GM12878 (cell line): ENCODE data around the gene KMT2E. TPM values are rescaled to one million over a fixed set of nuclear protein-coding genes. Genes with fewer than 3 reads are reported as not detected.

ENCODE experiments used
- IRF5 ChIP-seq: fragments of 450-650 bp; IDR thresholded peaks from 2 replicates; pipeline ENCODE4 v1.6.1; 2017; ENCODE audit warnings: borderline replicate concordance
- KDM1A ChIP-seq: fragments of 200-600 bp; sonication (generic); IDR thresholded peaks from 2 replicates; pipeline ENCODE4 v1.6.1; 2016; ENCODE audit warnings: borderline replicate concordance
- MTA2 ChIP-seq: fragments of 450-650 bp; IDR thresholded peaks from 2 replicates; pipeline ENCODE4 v1.6.1; 2016; ENCODE audit warnings: low read depth, mild to moderate bottlenecking, moderate library complexity
- NR2F1 ChIP-seq: fragments of 450-650 bp; conservative IDR thresholded peaks from 2 replicates; pipeline ENCODE4 v1.6.1; 2017; ENCODE audit warnings: mild to moderate bottlenecking
- RUNX3 ChIP-seq: IDR thresholded peaks from 2 replicates; pipeline ENCODE4 v1.6.1; 2012; ENCODE audit warnings: low read length, inconsistent platforms
- polyA plus RNA-seq, 11 experiments: library from polyadenylated mRNA; depleted of rRNA in 4 of 11; unstranded in 6 of 11; stranded (reverse) in 5 of 11; fragments of >200 nt; fragmentation: Nextera tagmentation in 4 of 11; fragmentation: Illumina TruSeq in 1 of 11; extraction: Ambion mirVana in 4 of 11; extraction: Trizol in 1 of 11; gene quantifications; 1 replicate in 1 of 11; 2 replicates in 10 of 11; pipeline versions ENCODE4 v1.2.1 to v1.2.3, GENCODE V29; 2011 to 2016; ENCODE audit warnings: inconsistent platforms in 2 of 11, missing spikeins in 2 of 11, low read depth in 1 of 11
- total RNA-seq, 4 experiments: library from RNA; depleted of rRNA in 3 of 4; stranded (reverse); fragments of >200 nt in 3 of 4; fragmentation: Illumina TruSeq in 1 of 4; extraction: Trizol in 1 of 4; gene quantifications; 2 replicates each; pipeline versions ENCODE4 v1.2.1 to v1.2.3, GENCODE V29; 2013 to 2021
- TF ChIP-seq, protein P1 (sequence below): fragments of 450-650 bp; formaldehyde crosslinking; IDR thresholded peaks from 2 replicates; pipeline ENCODE4 v1.4.0; 2020; ENCODE audit warnings: mild to moderate bottlenecking, moderate library complexity
- TF ChIP-seq, protein P2 (sequence below): IDR thresholded peaks from 2 replicates; pipeline ENCODE4 v1.6.1; 2012; ENCODE audit warnings: low read depth, low read length, improper control_type of control experiment
- TF ChIP-seq, protein P3 (sequence below): fragments of 450-650 bp; IDR thresholded peaks from 2 replicates; pipeline ENCODE4 v1.6.1; 2017; ENCODE audit warnings: mild to moderate bottlenecking, moderate library complexity
- TF ChIP-seq, protein P4 (sequence below): fragments of 450-650 bp; IDR thresholded peaks from 2 replicates; pipeline ENCODE4 v1.6.1; 2017; ENCODE audit warnings: mild to moderate bottlenecking, low read depth, inconsistent platforms; ENCODE audit not compliant: poor library complexity, severe bottlenecking
- TF ChIP-seq, protein P5 (sequence below): IDR thresholded peaks from 2 replicates; pipeline ENCODE4 v1.6.1; 2012; ENCODE audit warnings: improper control_type of control experiment, low read depth, low read length; ENCODE audit not compliant: insufficient replicate concordance

The KMT2E gene
- total and polyA plus RNA-seq, 10 of the 15 experiments (the other 5 are each of a cell fraction or from before 2014, with no cell fraction given) = 13.2 to 68.1 (median 34.1) TPM

GRCh38 chr7:105013816-105014692 lies at the start of gene KMT2E (continued):
- TF ChIP-seq, protein P1, sequence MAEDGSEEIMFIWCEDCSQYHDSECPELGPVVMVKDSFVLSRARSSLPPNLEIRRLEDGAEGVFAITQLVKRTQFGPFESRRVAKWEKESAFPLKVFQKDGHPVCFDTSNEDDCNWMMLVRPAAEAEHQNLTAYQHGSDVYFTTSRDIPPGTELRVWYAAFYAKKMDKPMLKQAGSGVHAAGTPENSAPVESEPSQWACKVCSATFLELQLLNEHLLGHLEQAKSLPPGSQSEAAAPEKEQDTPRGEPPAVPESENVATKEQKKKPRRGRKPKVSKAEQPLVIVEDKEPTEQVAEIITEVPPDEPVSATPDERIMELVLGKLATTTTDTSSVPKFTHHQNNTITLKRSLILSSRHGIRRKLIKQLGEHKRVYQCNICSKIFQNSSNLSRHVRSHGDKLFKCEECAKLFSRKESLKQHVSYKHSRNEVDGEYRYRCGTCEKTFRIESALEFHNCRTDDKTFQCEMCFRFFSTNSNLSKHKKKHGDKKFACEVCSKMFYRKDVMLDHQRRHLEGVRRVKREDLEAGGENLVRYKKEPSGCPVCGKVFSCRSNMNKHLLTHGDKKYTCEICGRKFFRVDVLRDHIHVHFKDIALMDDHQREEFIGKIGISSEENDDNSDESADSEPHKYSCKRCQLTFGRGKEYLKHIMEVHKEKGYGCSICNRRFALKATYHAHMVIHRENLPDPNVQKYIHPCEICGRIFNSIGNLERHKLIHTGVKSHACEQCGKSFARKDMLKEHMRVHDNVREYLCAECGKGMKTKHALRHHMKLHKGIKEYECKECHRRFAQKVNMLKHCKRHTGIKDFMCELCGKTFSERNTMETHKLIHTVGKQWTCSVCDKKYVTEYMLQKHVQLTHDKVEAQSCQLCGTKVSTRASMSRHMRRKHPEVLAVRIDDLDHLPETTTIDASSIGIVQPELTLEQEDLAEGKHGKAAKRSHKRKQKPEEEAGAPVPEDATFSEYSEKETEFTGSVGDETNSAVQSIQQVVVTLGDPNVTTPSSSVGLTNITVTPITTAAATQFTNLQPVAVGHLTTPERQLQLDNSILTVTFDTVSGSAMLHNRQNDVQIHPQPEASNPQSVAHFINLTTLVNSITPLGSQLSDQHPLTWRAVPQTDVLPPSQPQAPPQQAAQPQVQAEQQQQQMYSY (CRISPR knock-in tag) = peak; percentile 42; the same call in 1 of the 2 replicates
- peak; percentile 69 for TF ChIP-seq NR2F1
- TF ChIP-seq, protein P2, sequence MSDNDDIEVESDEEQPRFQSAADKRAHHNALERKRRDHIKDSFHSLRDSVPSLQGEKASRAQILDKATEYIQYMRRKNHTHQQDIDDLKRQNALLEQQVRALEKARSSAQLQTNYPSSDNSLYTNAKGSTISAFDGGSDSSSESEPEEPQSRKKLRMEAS = no peak; the same call in 1 of the 2 replicates
- TF ChIP-seq IRF5 = no peak
- TF ChIP-seq, protein P3, sequence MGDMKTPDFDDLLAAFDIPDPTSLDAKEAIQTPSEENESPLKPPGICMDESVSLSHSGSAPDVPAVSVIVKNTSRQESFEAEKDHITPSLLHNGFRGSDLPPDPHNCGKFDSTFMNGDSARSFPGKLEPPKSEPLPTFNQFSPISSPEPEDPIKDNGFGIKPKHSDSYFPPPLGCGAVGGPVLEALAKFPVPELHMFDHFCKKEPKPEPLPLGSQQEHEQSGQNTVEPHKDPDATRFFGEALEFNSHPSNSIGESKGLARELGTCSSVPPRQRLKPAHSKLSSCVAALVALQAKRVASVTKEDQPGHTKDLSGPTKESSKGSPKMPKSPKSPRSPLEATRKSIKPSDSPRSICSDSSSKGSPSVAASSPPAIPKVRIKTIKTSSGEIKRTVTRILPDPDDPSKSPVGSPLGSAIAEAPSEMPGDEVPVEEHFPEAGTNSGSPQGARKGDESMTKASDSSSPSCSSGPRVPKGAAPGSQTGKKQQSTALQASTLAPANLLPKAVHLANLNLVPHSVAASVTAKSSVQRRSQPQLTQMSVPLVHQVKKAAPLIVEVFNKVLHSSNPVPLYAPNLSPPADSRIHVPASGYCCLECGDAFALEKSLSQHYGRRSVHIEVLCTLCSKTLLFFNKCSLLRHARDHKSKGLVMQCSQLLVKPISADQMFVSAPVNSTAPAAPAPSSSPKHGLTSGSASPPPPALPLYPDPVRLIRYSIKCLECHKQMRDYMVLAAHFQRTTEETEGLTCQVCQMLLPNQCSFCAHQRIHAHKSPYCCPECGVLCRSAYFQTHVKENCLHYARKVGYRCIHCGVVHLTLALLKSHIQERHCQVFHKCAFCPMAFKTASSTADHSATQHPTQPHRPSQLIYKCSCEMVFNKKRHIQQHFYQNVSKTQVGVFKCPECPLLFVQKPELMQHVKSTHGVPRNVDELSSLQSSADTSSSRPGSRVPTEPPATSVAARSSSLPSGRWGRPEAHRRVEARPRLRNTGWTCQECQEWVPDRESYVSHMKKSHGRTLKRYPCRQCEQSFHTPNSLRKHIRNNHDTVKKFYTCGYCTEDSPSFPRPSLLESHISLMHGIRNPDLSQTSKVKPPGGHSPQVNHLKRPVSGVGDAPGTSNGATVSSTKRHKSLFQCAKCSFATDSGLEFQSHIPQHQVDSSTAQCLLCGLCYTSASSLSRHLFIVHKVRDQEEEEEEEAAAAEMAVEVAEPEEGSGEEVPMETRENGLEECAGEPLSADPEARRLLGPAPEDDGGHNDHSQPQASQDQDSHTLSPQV = peak; percentile 89
- TF ChIP-seq, protein P4, sequence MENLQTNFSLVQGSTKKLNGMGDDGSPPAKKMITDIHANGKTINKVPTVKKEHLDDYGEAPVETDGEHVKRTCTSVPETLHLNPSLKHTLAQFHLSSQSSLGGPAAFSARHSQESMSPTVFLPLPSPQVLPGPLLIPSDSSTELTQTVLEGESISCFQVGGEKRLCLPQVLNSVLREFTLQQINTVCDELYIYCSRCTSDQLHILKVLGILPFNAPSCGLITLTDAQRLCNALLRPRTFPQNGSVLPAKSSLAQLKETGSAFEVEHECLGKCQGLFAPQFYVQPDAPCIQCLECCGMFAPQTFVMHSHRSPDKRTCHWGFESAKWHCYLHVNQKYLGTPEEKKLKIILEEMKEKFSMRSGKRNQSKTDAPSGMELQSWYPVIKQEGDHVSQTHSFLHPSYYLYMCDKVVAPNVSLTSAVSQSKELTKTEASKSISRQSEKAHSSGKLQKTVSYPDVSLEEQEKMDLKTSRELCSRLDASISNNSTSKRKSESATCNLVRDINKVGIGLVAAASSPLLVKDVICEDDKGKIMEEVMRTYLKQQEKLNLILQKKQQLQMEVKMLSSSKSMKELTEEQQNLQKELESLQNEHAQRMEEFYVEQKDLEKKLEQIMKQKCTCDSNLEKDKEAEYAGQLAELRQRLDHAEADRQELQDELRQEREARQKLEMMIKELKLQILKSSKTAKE = peak; percentile 20
- TF ChIP-seq RUNX3 = no peak
- TF ChIP-seq, protein P5, sequence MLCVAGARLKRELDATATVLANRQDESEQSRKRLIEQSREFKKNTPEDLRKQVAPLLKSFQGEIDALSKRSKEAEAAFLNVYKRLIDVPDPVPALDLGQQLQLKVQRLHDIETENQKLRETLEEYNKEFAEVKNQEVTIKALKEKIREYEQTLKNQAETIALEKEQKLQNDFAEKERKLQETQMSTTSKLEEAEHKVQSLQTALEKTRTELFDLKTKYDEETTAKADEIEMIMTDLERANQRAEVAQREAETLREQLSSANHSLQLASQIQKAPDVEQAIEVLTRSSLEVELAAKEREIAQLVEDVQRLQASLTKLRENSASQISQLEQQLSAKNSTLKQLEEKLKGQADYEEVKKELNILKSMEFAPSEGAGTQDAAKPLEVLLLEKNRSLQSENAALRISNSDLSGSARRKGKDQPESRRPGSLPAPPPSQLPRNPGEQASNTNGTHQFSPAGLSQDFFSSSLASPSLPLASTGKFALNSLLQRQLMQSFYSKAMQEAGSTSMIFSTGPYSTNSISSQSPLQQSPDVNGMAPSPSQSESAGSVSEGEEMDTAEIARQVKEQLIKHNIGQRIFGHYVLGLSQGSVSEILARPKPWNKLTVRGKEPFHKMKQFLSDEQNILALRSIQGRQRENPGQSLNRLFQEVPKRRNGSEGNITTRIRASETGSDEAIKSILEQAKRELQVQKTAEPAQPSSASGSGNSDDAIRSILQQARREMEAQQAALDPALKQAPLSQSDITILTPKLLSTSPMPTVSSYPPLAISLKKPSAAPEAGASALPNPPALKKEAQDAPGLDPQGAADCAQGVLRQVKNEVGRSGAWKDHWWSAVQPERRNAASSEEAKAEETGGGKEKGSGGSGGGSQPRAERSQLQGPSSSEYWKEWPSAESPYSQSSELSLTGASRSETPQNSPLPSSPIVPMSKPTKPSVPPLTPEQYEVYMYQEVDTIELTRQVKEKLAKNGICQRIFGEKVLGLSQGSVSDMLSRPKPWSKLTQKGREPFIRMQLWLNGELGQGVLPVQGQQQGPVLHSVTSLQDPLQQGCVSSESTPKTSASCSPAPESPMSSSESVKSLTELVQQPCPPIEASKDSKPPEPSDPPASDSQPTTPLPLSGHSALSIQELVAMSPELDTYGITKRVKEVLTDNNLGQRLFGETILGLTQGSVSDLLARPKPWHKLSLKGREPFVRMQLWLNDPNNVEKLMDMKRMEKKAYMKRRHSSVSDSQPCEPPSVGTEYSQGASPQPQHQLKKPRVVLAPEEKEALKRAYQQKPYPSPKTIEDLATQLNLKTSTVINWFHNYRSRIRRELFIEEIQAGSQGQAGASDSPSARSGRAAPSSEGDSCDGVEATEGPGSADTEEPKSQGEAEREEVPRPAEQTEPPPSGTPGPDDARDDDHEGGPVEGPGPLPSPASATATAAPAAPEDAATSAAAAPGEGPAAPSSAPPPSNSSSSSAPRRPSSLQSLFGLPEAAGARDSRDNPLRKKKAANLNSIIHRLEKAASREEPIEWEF = no peak
- TF ChIP-seq KDM1A = no peak
- TF ChIP-seq MTA2 = no peak
